Measurements from ENCODE around the gene RPL29.
A peak's percentile ranks its signal among the peaks of the same experiment; 100 is the strongest.

RPL29 gene

GRCh38 chr3:51982352-51982837 lies 13.3 kb downstream of the RPL29 start:
- H3K27ac ChIP-seq: peak overlapping the region; percentile 87 to 96
- no peak for TF ChIP-seq CTCF (IDR thresholded peaks at IDR 0.05)
- no peak for DNase-seq (ENCODE audit: low spot score)
- H3K4me3 ChIP-seq: peak overlapping the region; percentile 76

DNA sequence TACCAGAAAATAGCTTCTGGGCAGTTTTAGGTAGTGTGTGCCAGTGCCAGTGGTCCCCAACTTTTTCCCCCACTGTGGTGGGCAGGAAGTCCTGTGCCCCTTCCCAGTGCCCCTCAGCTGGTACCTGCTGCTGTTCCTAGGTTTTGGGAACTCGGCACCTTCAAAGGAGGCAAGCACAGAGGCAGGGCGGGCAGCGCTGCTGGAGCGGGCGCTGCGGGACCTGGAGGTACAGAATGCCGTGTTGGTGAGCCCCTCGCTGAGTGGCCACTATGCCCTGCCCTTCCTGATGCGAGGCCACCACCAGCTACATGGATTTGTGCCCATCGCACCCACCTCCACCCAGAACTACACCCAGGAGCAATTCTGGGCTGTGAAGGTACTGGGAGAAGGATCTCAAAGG lies 15.4 kb downstream of the RPL29 start:
- no peak for DNase-seq (ENCODE audit: low spot score)
- TF ChIP-seq CTCF (IDR thresholded peaks at IDR 0.05): no peak
- no peak overlapping the region for H3K4me3 ChIP-seq
- H3K27ac ChIP-seq: no peak overlapping the region

- no peak for DNase-seq (ENCODE audit: low spot score)
- no peak for TF ChIP-seq CTCF (IDR thresholded peaks at IDR 0.05)
- no peak overlapping the region for H3K27ac ChIP-seq
Observed at GRCh38 chr3:51978143-51978502, 17.6 kb downstream of the RPL29 start.

DNA sequence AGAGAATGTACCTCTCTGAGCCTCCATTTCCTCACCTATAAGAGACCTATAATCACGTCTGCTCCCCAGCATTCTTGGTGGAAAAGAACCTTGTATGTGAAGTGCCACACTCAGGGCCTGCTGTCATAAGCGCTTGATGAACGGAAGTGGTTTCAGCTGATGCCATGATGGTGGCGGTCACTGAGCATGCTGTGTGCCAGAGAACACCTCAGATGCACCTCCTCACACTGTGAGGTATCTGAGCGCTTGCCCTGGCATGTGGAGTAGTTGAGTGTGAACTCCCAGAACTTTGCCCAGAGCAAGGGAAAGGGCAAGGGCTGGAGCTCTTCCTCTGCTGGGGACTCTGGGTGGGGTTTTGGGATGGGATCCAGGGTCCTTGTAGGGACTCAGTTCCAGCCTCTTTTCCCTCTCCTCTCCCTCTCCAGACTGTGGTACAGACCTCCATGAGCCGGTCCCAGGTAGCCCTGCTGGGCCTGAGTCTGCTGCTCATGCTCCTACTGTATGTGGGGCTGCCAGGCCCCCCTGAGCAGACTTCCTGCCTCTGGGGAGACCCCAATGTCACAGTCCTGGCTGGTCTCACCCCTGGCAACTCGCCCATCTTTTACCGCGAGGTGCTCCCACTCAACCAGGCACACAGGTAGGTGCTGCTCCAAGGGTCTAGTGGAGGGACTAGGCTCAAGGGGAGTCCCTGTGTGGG lies 18.1 kb downstream of the RPL29 start:
- DNase-seq (ENCODE audit: low spot score): no peak
- TF ChIP-seq CTCF (IDR thresholded peaks at IDR 0.05): no peak
- Histone ChIP-seq H3K4me3 (no peak overlapping the region), H3K27ac (no peak overlapping the region)

More at GRCh38 chr3:51978143-51978502, 17.6 kb downstream of the RPL29 start:
- H3K4me3 ChIP-seq: no peak overlapping the region

- DNase-seq (ENCODE audit: low spot score): peak; percentile 84
- Histone ChIP-seq H3K27ac (peak overlapping the region in 1 of 2 donors; percentile 93), H3K4me3 (peak overlapping the region; percentile 93)
- TF ChIP-seq CTCF (IDR thresholded peaks at IDR 0.05): no peak
Observed at GRCh38 chr3:51975852-51976549, 19.7 kb downstream of the RPL29 start.

DNA sequence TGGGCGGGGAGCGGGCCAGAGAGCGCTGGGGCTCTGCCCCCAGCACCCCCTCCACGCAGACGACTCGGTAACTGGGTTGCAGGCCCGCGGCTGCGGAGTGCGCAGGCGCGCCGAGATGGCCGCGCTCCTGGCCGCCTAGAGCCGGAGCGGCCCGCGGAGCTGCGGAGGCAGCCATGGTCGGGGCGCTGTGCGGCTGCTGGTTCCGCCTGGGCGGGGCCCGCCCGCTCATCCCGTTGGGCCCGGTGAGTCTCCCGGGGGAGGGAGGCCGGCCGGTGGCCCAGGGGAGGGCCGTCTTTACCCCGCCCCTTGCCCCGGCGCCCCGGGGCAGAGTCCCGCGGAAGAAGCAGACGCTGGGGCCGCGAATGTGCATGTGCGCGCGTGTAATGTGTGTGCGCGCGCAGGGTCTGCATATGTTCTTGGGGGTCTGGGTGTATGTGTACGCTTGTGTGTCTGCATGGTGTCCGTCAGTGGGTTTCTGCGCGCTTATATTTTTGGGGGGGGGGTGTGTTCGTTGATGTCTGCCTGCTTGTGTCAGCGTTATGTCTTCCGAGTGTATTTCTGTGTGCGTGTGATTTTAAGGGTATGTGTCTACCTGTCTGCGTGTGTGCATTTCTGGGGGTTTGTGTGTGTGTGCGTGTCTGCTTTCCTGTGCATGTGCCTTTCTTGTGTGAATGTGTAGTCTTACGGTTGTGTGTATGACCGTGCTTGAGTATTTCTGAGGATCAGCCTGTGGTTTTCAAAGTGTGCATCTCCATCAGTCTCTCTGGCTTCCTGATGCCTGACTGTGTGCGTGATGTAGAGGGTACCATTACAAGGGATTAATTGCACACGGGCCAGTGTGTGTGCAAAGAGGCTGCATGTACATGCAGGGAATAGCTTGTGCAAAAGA lies 20.5 kb downstream of the RPL29 start, which contains the start of gene ABHD14A:
ABHD14A (plus strand) TSS at position 102 of the 889 bp plus-strand sequence; CDS start at position 174, 72 bp downstream.
- Histone ChIP-seq H3K4me3 (peak within 1 kb of the TSS; percentile 93), H3K27ac (peak within 1 kb of the TSS; percentile 86 to 93)
- no peak for TF ChIP-seq CTCF (IDR thresholded peaks at IDR 0.05)
- peak; percentile 80 for DNase-seq (ENCODE audit: low spot score)
